NOMO-1 (cell line): ENCODE results near the gene SYNE2.
"Not testable (repeated sequence)": the region's sequence is repeated elsewhere in the genome, so short reads cannot be mapped to it uniquely, and the experiment has no call there.

Experiments used
- DNase-seq, 2 experiments: peaks; one replicate each; lab custom pipeline; 2025; ENCODE audit not compliant: unreplicated experiment in 2 of 2; lab: John Stamatoyannopoulos, UW

SYNE2 gene

DNA sequence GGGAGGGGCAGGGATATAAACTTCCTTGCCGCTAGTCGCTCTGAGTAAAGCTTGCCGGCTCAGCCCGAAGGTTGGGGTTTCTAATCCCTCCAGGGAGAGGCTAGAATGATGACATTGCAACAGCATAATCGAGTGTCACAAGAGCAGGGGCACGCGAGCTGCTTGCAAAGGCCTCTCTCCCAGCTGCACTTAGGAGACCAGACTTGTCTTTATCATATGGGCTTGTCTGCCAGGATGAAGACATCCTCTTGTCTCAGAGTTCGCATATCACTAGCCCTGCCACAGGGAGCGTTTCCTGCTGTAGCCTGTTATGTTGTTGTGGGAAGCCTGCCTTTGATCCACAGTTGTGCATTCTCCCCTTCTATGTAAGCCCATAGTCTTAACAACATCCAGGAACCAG is 261.4 kb downstream of the SYNE2 start:
- peak in 1 of 2 experiments; percentile 8 for DNase-seq

DNA sequence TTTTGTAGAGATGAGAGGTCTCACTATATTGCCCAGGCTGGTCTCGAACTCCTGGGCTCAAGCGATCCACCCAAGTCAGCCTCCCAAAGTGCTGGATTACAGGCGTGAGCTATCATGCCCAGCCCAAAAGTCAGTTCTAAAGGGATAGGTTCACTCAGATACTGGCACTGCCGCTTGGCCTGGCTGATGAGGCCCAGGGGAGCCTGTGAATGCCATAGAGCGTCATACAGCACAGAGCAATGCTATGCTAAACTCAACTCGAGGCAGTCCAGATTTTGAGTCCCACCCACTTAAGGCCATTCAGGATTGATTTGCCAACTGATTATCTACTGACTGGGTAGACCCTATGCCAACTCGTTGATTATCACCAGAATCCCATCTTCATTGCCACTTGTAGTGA is 262.0 kb downstream of the SYNE2 start:
- no peak for DNase-seq

DNA sequence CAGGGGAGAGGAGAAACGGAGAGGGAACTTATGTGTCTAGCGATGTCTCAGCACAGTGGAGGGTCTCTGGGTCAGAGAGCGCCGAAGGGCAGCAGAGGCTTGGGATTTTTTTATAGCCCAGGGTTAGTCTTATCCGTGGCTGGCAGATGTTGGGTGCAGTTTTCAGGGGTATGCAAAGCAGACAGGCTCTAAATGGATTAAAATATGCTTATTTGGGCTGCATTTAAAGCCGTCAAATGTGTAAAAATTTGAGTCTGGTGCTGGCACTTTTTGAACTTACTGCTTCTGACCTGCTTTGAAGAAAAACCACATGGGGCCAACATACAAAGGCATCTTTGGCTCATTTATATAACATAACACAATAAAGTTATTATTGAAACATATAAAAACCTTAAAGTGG is 262.6 kb downstream of the SYNE2 start:
- DNase-seq, result no peak

DNA sequence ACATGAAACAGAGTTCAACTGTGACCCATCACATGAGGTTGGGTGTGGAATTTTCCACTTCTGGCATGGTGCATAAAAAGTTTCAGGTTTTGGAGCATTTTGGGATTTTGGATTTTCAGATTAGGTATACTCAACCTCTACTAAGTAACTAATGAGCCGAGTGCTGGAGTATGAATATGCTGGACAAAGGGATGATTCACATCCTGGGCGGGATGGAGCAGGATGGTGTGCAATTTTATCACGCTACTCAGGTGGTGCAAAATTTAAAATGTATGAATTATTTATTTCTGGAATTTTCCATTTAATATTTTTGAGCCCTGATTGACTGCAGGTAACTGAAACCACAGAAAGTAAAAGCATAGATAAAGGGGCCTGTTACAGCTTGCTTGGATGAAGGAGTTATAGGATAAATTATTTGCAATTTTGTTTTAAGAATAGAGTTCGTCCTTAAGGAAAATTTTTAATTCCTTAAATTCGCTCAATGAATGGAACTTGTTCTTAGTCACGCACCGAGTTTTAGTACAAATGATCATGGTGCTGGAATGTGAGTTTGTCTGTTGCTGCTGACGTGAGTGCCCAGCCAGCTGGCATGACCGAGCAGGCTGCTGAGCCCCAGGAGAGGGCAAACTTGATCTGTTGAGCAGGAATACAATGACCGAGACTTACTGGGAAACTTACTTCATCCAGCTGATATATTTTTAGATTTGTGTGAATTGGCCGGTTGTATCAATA is 265.0 kb downstream of the SYNE2 start:
- no peak for DNase-seq

DNA sequence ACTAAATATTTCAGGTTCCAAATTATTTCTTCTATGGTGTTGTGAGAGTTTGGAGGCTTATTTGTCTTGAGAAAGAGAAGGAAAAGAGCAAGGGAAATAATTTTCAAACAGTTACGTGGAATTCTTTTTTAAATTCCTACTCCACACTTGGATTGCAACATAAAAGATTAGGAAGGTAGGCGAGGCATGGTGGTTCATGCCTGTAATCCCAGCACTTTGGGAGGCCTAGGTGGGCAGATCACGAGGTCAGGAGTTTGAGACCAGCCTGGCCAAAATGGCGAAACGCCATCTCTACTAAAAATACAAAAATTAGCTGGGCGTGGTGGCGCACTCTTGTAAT is 265.6 kb downstream of the SYNE2 start:
- DNase-seq, result not testable (repeated sequence)

DNA sequence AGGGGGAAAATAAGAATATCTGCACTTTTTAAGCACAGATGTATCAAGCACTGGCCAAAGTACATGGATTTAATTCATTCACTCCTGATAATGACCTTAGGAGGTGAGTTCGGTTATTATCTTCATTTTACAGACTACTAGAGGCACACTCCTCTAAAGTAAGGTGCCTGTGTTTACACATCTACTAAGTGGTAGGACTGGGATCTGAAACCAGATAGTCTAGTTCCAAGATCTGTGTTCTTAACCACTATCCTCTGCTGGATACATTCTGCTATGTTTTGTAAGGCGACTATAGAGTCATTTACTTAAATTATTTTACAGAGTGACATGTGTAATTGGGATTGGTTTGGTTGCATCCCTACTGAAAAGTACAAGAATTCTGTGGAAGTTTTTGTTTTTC is 266.1 kb downstream of the SYNE2 start:
- no peak for DNase-seq

DNA sequence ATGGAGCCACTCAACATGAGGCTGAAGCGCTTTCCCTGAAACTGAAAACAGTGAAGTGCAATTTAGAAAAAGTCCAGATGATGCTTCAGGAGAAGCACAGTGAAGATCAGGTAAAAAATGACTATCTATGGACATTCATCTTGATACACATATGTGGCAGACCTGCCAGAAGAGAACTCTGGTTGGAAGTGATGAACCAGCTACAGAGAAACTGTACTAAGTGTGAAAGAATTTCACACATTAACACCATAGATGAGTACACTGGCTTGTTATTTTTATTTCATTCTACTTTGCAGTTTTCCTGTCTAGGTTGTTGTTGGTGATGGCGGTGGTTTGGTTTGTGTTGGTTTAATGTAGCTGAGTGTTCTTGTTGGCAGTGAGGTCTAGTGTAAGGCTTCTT is 266.7 kb downstream of the SYNE2 start:
- DNase-seq, result no peak

DNA sequence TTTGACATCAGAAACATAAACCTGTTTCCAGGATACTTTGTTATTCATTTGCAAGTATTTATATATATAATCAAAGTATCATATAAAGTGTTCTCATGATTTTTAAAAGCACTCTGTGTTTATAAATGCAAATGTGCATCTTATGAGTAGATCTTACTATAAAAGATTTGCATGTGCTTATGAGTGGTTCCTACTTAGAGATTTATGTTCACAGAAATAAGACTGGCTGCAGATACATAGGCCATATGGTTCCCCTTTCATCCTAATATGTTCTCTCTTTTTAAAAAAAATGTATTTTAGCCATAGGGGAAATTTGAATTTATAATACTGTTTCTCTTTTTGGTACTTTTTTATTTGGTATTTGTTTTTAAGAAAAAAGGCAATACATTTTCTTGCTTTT is 267.2 kb downstream of the SYNE2 start:
- DNase-seq, result no peak

DNA sequence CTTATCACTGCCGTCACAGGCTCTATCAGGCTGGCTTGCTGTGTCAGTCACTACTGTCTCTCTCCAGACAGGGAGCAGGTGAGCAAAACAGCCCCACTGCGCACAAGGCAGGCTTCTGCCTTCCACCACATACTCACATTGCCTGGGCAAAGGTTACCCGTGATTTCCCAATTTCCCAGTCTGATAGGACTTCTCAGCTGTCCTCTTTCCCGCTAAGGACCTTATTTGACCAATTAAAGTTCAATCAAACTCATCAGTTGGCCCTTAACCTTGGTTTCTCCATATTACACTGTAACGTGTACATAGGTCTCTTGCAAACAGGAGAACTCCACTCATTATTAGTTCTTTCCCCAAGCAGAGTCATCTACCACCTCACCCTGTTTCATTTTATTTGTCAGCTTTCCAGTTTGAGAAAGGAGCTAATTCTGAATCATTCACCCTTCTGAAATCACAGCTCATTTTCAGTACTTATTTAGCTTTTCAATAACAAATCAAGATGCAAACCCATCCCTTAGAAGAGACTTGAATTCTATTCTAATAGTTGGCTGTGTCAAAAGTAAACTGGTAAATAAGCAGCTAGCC is 270.5 kb downstream of the SYNE2 start:
- no peak for DNase-seq

DNA sequence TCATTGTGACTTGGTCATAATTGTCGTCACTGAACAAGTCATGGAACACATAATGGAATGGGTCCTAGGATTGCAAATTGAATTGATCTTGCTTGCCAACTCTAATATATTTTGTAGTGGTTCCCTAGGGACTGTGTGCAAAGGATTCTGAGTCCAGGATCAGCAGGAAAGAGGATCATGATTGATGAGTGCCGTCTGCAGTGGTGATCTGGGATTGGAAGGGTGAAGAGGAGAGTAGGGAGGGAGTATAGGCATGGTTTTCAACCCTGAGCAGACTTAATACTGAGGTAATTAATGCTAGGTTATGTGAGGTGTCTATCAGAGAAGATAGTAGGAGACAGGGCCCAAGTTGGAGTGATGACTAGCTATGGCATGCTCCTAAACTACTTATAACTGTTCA is 272.5 kb downstream of the SYNE2 start:
- DNase-seq, result no peak

DNA sequence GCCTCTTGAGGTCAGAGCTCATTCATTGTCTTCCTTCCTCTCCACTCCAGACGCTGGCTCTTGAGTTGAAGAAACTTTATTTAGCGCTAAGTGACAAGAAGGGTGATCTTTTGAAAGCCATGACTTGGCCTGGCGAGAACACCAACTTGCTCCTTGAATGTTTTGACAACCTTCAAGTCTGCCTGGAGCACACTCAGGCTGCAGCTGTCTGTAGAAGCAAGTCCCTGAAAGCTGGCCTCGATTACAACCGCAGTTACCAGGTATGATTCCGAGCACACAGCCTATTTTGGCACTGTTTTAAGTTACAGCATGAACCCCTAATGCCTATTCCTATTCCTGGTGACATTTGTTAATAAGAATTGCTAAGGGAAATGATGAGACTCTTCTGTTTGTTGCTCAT is 273.7 kb downstream of the SYNE2 start:
- DNase-seq, result no peak

DNA sequence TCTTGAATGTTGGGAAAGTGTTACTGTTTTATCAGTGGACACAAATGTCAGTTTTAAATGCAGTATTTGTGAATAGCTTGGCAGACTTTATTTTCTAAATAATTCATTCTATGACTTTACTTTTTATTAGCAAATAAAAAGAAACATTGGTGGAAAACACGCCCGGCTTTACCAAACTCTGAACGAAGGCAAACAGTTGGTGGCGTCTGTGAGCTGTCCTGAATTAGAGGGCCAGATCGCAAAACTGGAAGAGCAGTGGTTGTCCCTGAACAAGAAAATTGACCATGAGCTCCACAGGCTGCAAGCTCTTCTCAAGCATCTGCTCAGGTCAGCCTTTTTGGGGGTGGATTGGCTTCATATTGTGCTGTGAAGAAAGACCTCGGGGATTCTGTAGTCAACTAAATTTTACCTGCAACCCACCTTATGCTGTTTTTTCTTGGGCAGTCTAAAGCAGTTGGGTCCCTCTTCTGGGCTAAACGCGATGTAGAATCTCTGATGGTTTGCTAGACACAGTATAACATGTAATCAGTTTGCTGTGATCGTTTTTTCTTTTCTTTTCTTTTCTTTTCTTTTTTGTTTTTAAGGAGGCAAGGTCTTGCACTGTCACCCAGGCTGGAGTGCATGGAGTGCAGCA is 285.0 kb downstream of the SYNE2 start:
- DNase-seq, result no peak

DNA sequence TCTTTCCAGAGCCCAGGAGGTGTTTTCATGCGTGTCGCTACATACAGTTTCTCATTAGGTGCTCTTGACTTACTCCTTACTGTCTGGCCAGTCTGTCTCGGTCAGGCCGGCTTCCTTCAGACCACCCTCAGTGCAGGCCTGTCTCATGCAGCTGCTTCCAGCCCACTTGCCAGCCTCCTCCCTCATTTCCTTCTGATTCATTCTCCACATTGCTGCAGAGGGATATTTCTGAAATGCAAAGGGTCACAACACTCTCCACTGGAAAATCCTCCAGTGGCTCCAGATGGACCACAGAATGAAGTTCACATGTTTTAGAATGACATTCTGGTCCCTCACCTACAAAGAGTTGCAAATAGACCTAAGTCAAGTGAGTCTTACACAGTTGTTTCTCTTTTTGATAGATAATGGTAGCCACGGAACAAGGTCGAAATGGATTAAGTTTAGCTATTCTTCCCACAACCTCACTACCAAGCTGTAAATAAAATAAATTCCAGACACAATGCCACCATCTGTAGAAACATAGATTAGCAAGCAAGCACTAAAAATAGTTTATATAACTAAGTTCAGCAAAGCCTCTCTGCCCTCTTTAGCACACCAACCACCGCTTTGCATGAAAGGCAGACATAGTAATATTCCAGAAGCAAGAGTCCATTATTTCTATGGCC is 294.5 kb downstream of the SYNE2 start:
- DNase-seq, result no peak

DNA sequence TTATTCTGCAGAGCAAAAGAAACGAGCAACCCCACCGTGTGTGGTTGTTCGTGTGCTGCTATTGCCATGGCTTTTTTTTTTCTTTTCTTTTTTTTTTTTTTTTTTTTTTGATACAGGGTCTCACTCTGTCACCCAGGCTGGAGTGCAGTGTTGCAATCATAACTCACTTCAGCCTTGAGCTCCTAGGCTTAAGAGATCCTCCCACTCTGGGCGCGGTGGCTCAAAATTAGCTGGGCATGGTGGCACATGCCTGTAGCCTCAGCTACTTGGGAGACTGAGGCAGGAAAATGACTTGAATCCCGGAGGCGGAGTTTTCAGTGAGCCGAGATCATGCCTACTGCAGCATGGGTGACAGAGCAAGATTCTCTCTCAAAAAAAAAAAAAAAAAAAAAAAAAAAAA is 297.1 kb downstream of the SYNE2 start:
- DNase-seq, result no peak

DNA sequence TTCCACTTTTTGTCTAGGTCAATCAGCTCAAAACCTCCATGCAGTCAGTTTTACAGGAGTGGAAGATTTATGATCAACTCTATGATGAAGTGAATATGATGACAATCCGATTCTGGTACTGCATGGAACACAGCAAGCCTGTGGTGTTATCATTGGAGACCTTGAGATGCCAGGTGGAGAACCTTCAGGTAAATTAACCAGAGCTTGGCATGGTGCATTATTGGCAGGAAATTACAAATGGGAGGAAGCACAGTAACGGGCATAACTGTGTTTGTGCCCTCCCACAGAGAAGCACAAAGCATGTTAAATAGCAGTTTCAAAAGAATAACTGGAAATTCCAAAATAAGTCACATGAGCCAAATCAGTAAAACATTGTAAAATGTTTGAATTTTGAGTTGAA is 305.8 kb downstream of the SYNE2 start:
- no peak for DNase-seq

DNA sequence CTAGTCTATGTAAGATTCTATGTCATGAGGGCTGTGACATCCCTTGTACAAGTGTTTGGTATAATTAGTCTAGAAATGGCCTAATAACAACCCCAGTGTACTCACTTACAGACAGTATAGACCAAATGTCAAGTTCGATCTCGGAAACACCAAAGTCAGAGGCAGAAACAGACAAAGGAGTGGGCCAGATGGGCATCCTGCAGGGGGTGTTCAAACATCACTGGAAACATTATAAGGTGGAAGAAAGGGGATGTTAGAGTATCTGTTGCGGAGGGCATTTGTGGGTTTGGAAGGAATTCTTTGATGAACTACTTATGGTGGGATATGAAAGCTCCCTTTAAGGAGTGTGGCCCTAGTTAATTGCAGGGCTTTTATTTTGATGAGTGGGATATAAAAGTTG is 306.8 kb downstream of the SYNE2 start:
- DNase-seq, result no peak

DNA sequence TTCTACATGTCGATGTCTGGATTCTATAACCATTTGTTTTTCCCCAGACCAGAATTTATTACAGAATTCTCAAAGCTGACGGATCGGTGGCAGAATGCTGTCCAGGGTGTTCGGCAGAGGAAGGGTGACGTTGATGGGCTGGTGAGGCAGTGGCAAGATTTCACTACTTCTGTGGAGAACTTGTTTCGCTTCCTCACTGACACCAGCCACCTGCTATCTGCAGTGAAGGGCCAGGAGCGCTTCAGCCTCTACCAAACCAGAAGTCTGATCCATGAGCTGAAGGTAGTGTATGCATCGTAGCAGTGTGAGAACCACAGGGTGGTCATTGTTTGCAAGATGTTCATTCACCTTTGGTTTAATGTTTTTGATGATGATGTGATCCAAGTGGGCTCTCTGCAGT is 317.4 kb downstream of the SYNE2 start:
- peak; percentile 1 to 20 for DNase-seq

DNA sequence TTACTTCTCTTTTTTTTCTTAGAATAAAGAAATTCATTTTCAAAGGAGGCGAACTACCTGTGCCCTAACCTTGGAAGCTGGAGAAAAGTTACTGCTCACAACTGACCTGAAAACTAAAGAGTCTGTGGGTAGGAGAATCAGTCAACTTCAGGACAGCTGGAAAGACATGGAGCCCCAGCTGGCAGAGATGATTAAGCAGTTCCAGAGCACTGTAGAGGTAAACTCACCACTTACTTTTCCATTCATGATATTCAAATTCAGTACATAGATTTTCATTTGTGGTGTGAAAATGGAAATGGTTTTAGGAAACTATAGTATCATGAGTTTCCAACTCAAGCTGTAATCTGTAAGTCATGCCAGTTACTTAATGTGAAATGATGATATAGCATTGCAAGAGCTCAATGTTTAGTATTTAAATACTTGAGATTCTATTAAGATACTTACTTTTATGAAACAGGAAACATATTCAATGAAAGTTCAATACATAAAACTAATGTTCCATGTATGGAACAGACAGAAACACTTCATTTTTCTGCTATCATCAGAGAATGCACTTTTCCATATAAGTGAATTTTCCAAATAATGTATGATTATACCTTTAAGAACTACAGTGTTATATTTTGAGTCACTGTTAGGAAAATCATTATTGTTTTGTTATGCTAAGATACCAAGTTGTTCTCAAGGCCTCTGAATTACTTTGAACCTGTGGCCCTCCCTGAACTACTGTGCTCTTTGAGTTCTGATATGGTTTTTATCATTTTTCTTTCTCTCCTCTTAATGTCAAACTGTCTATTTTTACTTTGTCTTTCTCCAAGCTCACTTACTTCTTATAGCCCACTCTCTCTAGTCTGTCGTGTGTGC is 322.3 kb downstream of the SYNE2 start:
- no peak for DNase-seq

DNA sequence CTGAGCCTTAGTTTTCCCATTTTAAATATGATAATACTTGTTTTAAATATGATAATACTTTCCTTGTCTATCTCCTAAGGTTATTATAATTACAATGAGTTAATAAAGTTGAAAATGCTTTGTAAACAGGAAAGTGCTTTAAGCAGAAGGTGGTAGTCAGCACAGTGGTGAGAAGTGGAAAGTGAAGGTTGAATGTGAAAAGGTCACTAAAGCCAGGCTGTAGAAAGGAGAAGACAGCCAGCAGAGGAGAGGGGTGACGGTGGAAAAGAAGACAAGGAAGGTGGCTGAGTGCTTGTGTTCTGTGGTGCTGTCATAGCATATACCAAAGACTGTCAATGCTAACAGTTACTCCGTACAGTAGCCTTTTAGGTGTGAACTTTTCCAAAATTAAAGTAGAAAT is 323.5 kb downstream of the SYNE2 start:
- DNase-seq, result no peak

DNA sequence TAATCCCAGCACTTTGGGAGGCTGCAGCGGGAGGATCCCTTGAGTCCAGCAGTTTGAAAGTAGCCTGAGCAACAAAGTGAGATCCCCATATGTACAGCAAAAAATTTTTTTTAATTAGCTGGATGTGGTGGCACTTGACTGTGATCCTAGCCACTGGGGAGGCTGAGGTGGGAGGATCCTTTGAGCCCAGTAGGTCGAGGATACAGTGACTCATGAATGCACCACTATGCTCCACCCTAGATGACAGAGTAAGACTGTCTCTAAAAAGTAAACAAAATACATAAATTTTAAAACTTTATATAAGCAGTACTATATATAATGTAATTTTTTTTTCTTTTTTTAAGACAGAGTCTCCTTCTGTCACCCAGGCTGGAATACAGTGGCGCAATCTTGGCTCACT is 326.0 kb downstream of the SYNE2 start:
- DNase-seq, result no peak

DNA sequence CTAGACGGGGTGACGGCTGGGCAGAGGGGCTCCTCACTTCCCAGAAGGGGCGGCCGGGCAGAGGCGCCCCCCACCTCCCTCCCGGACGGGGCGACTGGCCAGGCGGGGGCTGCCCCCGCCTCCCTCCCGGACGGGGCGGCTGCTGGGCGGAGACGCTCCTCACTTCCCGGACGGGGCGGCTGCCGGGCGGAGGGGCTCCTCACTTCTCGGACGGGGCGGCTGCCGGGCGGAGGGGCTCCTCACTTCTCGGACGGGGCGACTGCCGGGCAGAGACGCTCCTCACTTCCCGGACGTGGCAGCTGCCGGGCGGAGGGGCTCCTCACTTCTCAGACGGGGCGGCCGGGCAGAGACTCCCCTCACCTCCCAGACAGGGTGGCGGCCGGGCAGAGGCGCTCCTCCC is 330.1 kb downstream of the SYNE2 start:
- not testable (repeated sequence) for DNase-seq
